Measurements from ENCODE around the gene UBFD1.

- TF ChIP-seq CTCF (IDR thresholded peaks at IDR 0.05) (no peak), POLR2A (IDR thresholded peaks at IDR 0.05) (no peak)
Observed at GRCh38 chr16:23577493-23577892, 20.0 kb downstream of the UBFD1 start.
